Measurements from ENCODE around the gene AK9.
A peak's percentile ranks its signal among the peaks of the same experiment; 100 is the strongest.
"Not testable (repeated sequence)": the region's sequence is repeated elsewhere in the genome, so short reads cannot be mapped to it uniquely, and the experiment has no call there.

AK9 gene

GRCh38 chr6:109693111-109693510 is 2.1 kb upstream of the AK9 start:
- no peak for DNase-seq

- peak; percentile 5 for DNase-seq
Measured at GRCh38 chr6:109690373-109690736, 647 bp downstream of the AK9 start.

GRCh38 chr6:109687271-109687761 is 3.7 kb downstream of the AK9 start:
- peak; percentile 69 for DNase-seq

- no peak for DNase-seq
Measured at GRCh38 chr6:109686566-109687265, 4.3 kb downstream of the AK9 start.

- DNase-seq, result not testable (repeated sequence)
Measured at GRCh38 chr6:109678661-109679505, 12.1 kb downstream of the AK9 start.

- no peak for DNase-seq
Measured at GRCh38 chr6:109678240-109678639, 12.8 kb downstream of the AK9 start.

GRCh38 chr6:109676724-109677123 is 14.3 kb downstream of the AK9 start:
- no peak for DNase-seq

GRCh38 chr6:109672839-109673238 is 18.2 kb downstream of the AK9 start:
- DNase-seq, result no peak

GRCh38 chr6:109672175-109672574 is 18.8 kb downstream of the AK9 start:
- no peak for DNase-seq

- DNase-seq, result peak; percentile 20
Measured at GRCh38 chr6:109671733-109672132, 19.3 kb downstream of the AK9 start.

GRCh38 chr6:109669811-109670210 is 21.2 kb downstream of the AK9 start:
- no peak for DNase-seq

GRCh38 chr6:109662192-109662591 is 28.8 kb downstream of the AK9 start:
- DNase-seq, result no peak

GRCh38 chr6:109660526-109661320 is 30.3 kb downstream of the AK9 start:
- no peak for DNase-seq

GRCh38 chr6:109655761-109656262 is 35.2 kb downstream of the AK9 start:
- DNase-seq, result no peak

GRCh38 chr6:109653264-109653663 is 37.7 kb downstream of the AK9 start:
- DNase-seq, result no peak

GRCh38 chr6:109644131-109644530 is 46.9 kb downstream of the AK9 start:
- no peak for DNase-seq

- DNase-seq, result no peak
Measured at GRCh38 chr6:109632405-109632804, 58.6 kb downstream of the AK9 start.

- no peak for DNase-seq
Measured at GRCh38 chr6:109631403-109631802, 59.6 kb downstream of the AK9 start.

GRCh38 chr6:109628158-109629000 is 62.6 kb downstream of the AK9 start:
- DNase-seq, result no peak

- DNase-seq, result no peak
Measured at GRCh38 chr6:109626311-109626710, 64.7 kb downstream of the AK9 start.

- no peak for DNase-seq
Measured at GRCh38 chr6:109625199-109625598, 65.8 kb downstream of the AK9 start.

GRCh38 chr6:109623288-109623687 is 67.7 kb downstream of the AK9 start:
- no peak for DNase-seq
